HL-60/S4 treated with retinoic acid at 250 ng/mL for 4 days and 3 days (cell line): ENCODE measurements around the gene GSTO2.

Experiments
- in situ Hi-C: fragments of 300-500 bp; cut with MboI; formaldehyde crosslinking; loops from 2 replicates; pipeline ENCODE4 v1.7.0; 2022; ENCODE audit warnings: low sequenced_read_pairs

The GSTO2 gene

DNA sequence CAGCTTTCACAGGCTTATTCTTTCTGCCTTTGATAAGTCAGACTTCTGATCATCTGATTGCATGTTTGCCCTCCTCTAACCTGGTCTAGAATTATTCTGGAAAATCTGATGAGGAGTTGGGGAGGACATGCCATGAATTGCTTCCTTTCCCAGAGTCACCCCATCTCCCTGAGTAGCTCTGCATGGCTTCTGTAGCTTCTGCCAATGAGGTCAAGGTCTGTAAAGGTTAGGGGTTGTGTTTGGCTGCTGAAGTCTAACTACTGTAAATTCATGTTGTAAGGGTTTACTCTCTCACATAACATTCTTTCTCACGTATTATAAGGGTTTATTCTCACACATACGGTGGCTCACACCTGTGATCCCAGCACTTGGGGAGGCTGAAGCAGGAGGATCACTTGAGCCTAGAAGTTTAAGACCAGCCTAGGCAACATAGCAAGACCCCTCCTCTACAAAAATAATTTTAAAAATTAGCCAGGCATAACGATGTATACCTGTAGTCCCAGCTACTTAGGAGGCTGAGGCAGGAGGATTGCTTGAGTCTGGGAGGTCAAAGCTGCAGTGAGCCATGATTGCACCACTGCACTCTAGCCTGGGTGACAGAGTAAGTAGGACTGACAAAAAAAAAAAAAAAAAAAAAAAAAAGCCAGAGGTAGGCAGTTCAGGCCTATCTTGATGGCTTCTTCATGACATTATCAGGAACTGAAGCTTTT, 10.7 kb downstream of the GSTO2 start:
- in situ Hi-C loops: no loop called here

DNA sequence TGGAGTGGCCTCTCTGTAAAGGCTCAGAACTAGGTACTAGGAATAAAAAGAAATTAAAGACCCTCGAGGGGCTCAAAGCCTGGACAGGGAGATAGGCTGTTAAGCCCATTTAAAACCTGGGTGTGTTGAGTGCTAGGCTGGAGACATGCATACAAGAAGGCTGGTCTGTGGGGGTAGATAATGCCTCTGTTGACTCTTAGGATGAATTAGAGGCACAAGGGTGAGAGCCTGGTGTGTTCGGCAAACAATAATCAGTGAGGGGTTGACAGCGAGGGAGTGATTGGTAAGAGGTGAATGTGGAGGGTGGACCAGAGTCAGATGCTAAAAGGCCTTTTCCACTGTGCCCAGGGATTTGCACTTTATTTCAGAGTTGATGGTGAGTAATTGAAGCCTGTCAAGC, 12.7 kb downstream of the GSTO2 start:
- in situ Hi-C loops: no loop called here

DNA sequence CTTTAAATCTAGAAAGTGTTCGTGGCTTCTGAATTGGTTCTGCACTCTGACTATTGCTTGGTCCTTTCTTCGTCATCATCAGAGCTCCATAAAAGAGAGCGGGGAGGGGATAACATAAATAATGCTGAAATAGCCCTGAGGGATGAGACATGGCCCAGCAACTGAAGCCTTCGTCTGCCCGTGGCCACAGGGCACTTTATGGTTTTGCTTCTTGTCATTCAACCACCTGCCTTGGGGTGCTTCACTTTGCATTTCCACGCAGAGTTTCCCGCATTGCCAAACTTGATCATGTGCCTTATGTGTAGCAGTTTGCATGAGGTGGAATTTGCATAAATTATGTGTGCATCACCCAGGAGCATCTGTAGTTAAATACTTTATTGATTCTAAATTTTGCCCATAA, 15.9 kb downstream of the GSTO2 start:
- in situ Hi-C loops: no loop called here

DNA sequence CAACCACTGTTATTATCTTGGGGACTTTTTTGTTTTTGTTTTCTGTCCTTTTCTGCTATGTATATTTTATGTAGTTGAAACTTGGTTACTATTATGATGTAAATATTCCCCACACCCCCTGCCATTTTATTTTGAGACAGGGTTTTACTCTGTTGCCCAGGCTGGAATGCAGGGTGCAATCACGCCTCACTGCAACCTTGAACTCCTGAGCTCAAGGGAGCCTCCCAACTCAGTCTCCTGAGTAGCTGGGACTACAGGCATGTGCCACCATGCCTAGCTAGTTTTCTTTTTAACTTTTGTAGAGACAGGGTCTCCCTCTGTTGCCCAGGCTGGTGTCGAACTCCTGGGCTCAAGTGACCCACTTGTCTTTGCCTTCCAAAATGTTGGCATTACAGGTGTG, 18.0 kb downstream of the GSTO2 start:
- in situ Hi-C loops: no loop called here

DNA sequence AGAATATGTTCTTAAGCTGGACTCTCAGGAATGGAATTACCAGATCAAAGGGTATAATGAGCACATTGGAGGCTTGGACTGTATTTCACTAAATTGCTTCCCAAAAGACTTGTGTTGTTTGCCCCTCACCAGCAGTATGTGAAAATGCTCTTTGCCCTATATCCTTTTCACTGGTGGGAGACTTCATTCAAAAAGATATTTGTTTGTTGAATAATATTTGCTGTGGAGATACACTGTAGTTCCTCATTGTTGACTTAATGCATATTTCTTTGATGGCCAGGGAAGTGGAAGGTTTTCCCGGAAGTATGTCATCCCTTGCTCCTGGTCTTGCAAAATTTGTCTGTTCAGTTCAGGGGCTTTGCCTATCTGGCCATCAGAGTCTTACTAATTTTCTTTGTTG, 19.4 kb downstream of the GSTO2 start:
- in situ Hi-C loops: no loop called here

DNA sequence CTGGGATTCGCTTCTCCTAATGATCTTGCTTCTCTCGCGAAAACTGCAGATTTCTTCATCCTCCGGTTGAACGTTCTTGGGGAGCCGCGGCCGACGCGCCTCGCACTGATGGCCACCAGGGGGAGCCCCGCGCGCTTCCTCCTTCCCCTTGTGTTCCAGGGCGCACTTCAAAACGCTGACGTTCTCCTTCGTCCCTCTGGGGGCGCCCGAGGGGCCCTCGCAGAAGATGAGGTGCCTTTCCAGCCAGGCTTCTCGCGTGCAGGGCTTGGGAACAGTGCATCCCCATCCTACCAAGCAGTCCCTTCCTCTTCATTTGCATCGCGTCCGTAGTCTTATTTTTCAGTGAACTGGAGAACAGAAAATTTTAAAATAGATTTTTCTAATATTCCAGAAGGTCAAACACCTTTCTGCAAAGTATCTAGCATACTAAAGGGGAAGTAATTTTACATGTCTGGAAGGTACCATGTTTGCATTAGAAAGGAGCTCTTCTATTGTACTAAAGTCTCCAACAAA, 22.5 kb downstream of the GSTO2 start:
- in situ Hi-C loops: no loop called here

DNA sequence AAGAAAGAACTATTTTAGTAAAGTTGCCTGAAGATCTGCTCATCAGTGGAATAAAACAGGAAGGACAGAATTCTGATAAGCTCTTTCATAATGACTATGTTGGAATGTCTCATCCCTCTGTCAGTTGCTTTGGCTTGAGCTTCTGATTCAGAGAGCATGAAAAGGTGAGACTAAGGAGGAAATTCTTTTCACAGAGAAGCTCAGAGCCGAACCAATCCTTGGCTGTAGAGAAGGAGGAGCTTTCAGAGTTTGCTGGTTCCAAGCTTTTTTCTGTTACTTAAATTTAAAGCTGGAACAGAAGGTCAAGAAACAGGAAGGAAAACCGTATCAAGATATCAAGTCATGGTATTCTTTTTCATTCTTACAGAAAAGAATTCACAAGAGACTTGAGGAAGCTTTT, 24.0 kb downstream of the GSTO2 start:
- in situ Hi-C loops: no loop called here

DNA sequence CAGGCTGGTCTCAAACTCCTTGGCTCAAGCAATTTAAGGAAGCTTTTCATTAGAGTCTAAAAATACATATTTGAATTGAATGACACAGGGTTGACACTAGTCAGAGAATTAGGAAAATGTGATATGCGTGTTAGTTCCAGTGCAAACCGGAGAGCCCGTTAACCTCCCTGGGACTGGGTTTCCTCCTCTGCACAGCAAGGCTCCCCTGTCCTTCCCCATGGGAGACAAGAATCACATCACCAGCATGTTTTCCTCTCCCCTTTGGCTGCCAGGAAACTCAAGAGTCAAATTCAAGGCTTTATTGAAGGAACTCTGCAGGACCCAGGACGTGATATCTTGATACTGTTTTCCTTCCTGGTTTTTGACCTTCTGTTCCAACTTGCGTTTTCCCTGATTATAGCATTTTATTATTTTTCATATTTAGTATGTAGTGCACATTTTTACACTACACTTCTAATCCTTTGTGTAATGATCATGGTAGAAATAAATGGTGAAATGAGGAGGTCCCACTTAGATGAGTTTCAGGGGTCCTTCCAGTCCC, 24.9 kb downstream of the GSTO2 start:
- in situ Hi-C loops: no loop called here

DNA sequence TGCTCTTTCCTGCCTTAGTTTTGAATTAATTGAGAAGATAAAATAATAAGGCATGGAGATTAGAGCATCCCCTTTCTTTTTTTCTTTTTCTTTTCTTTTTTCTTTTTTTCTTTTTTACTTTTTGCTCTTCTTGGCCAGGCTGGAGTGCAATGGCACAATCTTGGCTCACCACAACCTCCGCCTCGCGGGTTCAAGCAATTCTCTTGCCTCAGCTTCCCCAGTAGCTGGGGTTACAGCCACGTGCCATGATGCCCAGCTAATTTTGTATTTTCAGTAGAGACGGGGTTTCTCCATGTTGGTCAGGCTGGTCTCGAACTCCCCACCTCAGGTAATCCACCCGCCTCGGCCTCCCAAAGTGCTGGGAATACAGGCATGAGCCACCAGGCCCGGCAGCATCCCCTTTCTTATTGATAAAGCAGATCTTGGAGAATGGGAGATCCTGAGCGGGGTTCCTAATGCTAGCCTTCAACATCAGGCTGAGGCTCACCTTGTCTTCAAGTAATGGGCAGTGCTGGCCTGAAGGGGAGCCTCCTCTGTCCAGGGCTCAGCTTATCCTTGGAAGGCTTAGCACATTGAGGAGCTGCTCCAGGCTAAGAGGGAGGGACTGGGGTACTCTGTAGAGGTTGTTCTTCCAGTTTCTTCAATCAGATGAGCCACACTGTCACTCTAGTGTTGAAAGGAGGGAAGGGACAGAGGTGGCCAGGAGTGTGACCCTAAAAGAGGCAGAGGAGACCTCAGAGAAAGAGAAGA, 27.9 kb downstream of the GSTO2 start:
- in situ Hi-C loops: no loop called here

DNA sequence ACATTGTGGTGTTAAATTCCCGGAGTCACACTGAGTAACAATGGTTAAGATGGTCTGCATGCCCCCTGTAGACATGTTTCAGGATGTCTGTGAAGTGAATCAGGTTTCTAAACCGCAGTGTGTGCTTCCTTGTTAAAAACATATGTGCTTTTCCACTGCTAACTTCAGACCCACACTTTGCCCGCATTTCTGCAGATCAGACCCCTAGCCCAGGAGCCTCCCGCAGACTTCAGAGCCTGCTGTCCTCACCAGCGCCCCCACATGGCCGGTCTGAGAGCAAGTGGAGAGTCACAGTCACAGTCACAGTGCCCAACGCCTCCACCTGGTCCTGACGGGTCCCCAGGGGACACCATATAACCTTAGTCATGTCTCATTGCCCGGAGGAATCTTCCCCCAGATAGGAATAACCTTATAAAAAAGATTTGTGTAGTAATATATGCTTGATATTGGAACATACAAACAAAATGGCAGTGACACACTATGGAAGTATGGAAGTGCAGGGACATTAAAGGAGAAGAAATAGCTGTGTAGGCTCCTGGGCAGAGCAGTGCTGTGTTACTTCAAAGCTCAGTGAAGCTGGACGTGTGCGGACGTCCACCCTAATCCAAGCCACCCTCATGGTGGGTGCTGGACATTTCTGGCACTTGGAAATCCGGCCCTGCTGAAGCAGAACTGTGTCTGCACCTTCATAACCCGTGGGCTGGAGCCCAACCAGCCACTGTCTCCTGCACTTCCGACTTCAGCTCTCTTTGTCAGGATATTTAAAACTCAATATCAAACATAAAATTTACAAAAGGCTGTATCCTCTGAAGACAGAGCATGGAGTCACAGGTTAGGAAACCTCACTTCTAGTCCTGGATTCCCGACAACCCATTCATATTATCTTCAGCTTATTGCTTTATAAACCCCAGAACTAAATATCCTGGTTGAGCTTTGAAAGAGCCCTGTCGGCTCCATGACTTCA, 29.0 kb downstream of the GSTO2 start:
- in situ Hi-C loops: no loop called here

DNA sequence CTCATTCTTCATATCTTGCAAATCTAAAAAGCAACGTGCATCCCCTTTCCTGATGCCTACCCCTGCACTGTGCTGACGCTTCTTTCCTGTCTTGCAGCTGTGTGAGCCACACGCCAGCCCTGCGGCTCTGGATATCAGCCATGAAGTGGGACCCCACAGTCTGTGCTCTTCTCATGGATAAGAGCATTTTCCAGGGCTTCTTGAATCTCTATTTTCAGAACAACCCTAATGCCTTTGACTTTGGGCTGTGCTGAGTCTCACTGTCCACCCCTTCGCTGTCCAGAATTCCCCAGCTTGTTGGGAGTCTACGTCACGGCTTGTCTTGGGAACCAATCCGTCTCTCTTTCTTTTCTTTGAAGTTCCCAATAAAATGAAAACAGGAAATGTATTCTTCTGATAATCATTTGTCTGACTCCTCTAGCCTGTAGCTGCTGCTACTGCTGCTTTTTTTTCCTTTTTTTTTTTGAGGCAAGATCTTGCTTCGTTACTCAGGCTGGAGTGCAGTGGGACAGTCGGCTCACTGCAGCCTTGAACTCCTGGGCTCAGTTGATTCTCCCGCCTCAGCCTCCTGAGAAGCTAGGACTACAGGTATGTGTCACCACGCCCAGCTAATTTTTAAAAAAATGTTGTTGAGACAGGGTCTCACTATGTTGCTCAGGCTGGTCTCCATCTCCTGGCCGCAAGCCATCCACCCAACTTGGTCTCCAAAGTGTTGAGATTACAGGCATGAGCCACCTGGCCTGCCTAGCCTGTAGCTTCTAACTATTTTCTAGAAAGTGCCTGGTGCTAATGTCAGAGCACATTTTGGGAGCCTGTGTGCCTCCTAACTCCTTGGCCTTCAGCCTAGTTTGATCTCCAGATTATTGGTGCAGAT, 30.3 kb downstream of the GSTO2 start:
- in situ Hi-C loops: no loop called here

DNA sequence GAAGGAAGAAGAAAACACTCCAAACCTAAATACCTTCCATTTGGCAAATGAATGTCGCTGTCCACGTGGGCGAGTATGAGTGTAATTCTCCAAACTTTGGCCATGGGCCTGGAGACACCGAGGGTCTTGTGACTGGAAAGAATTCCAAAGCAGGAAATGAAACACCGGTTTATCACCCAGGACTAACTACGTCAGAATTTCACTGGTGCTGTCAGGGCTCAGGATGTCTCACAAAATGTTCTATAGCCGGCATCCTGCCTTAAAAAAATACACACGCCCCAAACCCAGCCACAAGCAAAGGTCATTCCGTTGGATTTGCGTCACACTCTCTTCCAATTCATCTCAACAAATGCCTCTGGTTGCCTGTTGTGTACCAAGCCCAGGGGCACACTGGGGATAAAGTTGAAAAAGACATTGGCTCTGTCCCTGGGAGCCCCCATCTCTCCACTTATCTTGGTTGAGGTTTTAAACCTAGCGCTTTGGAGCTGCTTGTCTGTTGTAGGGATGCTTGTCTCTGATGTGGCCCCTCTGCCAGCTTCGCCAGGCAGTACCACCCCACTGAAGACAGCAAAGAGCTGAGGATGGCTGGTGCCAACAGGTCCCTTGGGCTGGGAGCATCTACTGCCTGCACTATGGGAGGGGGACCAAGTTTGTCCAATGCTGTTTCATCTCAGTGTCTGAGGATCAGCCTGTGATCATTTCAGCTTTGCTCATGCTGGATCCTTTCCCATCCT, 31.2 kb downstream of the GSTO2 start:
- in situ Hi-C loops: no loop called here

DNA sequence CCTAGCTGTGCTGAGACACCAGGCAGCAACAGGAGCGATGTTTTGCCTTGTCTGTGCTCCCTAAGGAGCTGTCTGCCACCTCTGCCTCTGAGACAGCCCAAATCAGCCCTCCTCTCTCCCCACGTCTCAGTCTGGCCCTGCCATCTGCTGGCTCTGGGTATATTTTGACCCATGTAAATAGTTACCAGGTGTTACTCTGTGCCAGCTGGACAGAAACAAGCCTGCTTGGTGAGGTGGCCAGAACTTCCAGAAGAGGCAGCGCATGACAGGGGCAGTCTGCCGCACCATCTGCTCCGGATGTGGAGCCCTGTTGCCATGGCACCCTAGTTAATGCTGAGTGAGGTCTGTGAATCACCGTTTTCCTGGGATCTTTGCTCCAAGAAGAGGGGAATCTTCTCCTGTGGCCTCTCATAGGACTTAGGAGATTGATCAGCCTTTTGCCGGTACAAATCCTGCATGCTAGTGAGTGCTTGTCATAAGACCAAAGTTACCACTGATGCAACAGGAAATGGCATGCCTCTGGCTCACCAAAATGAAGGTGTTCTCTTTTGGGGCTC, 31.8 kb downstream of the GSTO2 start:
- in situ Hi-C loops: no loop called here

DNA sequence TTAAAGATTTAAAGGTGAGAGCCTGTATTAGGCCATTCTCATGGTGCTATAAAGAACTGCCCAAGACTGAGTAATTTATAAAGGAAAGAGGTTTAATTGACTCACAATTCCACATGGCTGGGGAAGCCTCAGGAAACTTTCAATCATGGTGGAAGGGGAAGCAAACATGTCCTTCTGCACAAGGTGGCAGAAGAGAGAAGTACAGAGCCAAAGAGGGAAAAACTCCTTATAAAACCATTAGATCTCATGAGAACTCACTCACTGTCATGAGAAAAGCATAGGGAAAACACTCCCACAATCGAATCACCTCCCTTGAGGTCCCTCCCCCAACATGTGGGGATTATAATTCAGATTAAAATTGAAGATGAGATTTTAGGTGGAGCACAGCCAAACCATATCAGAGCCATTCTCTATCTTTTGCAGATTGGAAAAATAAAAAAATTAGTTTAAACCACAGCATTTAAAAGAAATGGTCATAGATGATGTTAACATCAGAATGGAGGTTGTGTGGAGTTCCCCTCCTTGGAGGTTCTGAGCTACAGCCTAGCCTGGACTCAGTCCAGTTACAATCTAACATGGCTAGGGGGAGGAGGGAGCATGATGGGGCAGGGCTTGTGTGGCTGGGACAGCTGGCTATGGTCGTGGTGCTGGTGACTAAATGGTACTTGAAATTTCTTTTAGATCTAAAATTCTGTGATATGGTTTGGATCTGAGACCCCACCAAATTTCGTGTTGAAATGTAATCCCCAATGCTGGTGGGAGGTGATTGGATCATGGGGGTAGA, 33.1 kb downstream of the GSTO2 start:
- in situ Hi-C loops: no loop called here

DNA sequence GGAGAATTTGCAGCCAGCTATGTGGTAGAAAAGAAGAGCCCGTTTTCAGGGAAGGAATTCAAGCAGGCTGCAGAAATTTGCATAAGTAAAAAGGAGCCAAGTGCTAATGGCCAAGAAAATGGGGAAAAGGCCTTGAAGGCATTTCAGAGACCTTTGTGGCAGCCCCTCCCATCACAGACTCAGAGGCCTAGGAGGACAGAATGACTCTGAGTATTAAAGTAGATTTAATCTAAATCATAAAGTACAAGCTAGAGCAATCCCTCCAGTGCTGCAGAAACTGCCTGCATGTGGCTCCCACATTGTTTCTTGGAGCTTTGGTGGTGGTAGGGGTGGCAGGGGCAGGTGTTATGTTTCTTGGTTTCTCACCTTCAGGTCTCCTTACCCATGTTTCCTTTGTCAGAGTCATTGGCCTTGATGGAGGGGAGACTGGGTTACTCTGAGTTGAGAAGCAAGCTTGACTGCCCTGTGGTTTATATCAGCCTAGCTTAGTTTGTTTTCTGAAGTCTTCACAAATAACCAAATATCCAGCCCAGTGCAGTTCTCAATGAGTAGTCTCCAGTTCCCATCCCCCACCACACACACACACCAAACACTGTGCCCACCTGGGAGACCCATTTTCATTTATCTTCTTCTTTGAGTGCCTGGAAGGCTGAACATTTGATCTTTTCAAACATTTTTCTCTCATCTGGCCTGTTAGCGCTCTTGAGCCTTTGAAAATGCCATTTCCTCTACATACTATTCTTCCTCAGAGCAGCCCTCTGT, 34.8 kb downstream of the GSTO2 start:
- in situ Hi-C loops: no loop called here

DNA sequence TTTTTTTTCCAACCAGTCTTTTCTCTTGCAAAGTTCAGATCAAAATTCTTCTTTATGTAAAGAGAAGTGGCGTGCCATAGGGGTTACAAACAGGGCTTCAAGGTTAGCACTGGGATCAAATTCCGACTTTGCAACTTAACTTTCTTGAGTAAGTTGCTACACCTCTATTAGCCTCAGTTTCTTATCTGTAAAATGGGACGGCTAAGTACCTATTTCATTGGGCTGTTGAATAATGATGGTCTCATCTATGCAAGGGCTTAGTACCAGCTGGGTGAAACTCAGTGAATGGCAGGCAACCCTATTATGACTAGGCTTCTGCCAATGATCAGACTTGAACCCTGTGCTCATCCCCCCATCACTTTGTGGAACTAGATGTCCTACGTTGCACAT, 35.4 kb downstream of the GSTO2 start:
- in situ Hi-C loops: no loop called here

DNA sequence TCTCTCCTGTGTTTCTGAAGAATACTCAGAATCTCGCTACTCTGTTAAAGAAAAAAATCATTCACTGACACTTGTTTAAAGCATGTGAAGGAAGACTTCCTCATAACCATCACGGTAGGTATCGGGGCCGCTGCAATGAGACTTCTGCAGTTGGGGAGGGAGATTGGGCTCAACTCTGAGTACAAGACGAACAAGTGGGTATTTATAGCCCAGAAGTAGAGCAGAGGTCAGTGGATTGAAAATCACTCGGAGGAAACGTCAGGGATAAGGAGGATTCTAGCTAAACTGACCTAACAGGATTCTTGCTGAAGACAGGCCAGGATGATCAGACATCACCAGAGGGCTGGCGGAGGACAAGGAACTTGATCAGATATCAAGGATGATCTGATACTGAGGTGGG, 35.9 kb downstream of the GSTO2 start:
- in situ Hi-C loops: no loop called here

DNA sequence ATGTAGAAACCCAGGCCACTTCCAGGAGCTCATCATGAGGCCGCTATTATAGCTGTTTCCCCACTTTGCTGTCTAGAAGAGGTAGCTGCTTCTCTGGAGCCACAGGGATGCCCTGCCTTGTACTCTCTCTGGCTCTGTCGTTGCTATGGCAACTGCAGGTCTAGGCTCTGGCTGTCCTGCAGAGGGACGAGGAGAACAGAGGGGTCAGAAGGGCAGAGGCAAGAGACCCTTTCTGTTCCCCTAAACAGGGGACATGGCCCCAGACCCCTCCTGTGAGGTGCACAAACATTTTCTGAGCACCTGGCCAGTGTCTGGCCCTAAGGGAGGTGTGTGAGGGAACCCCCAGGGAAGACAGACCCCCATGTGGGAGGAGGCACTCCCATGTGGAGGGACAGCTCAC, 37.9 kb downstream of the GSTO2 start:
- in situ Hi-C loops: no loop called here
